GM18868 (cell line): Measurements from ENCODE around the gene UBE2V1.
"Not testable (repeated sequence)": the region's sequence is repeated elsewhere in the genome, so short reads cannot be mapped to it uniquely, and the experiment has no call there.

Source experiments
- ATAC-seq: cut with Tn5 transposase; IDR thresholded peaks from one replicate; pipeline ENCODE4 v1.9.1; 2021; ENCODE audit warnings: mild to moderate bottlenecking, moderate library complexity; ENCODE audit not compliant: unreplicated experiment

Gene UBE2V1

GRCh38 chr20:50138120-50138478 lies 25.1 kb upstream of the UBE2V1 start:
- no peak for ATAC-seq

- ATAC-seq: not testable (repeated sequence)
These were observed 24.8 kb upstream of the UBE2V1 start for GRCh38 chr20:50137702-50138101.

GRCh38 chr20:50136822-50137599 lies 24.1 kb upstream of the UBE2V1 start:
- ATAC-seq: no peak

- not testable (repeated sequence) for ATAC-seq
These were observed 22.2 kb upstream of the UBE2V1 start for GRCh38 chr20:50135157-50135556.

GRCh38 chr20:50133474-50134217 lies 20.7 kb upstream of the UBE2V1 start:
- no peak for ATAC-seq

GRCh38 chr20:50133041-50133440 lies 20.1 kb upstream of the UBE2V1 start:
- no peak for ATAC-seq

- no peak for ATAC-seq
These were observed 18.0 kb upstream of the UBE2V1 start for GRCh38 chr20:50130995-50131394.

GRCh38 chr20:50130356-50130723 lies 17.4 kb upstream of the UBE2V1 start:
- no peak for ATAC-seq

- no peak for ATAC-seq
These were observed 16.9 kb upstream of the UBE2V1 start for GRCh38 chr20:50129662-50130355.

- ATAC-seq: no peak
These were observed 15.6 kb upstream of the UBE2V1 start for GRCh38 chr20:50128520-50128905.

GRCh38 chr20:50127587-50128519 lies 14.9 kb upstream of the UBE2V1 start:
- ATAC-seq: no peak

GRCh38 chr20:50126662-50127061 lies 13.7 kb upstream of the UBE2V1 start:
- ATAC-seq: no peak

GRCh38 chr20:50125279-50125678 lies 12.3 kb upstream of the UBE2V1 start:
- ATAC-seq: no peak

- ATAC-seq: no peak
These were observed 11.5 kb upstream of the UBE2V1 start for GRCh38 chr20:50124496-50124895.

- no peak for ATAC-seq
These were observed 10.5 kb upstream of the UBE2V1 start for GRCh38 chr20:50123418-50123817.

- ATAC-seq: no peak
These were observed 9.8 kb upstream of the UBE2V1 start for GRCh38 chr20:50122763-50123162.

- ATAC-seq: no peak
These were observed 8.9 kb upstream of the UBE2V1 start for GRCh38 chr20:50121858-50122271.

- peak; percentile 67 for ATAC-seq
These were observed 8.2 kb upstream of the UBE2V1 start for GRCh38 chr20:50120935-50121693.

- ATAC-seq: no peak
These were observed 5.3 kb upstream of the UBE2V1 start for GRCh38 chr20:50118203-50118602.

- ATAC-seq: no peak
These were observed 3.5 kb upstream of the UBE2V1 start for GRCh38 chr20:50116368-50116999.
